Pons (tissue), 1 donor: ENCODE results near the gene AGAP2.

ENCODE experiments used
- DNase-seq: peaks from one replicate; pipeline ENCODE4 v3.0.0-alpha.2; 2016; ENCODE audit warnings: low spot score

AGAP2 gene

GRCh38 chr12:57753756-57754337, 15.3 kb upstream of the AGAP2 start:
- DNase-seq: no peak

- DNase-seq: no peak
These were observed 14.1 kb upstream of the AGAP2 start for GRCh38 chr12:57752668-57753000.

GRCh38 chr12:57751788-57752667, 13.5 kb upstream of the AGAP2 start, which contains the start of gene CDK4:
Gene CDK4, minus strand, starts transcription at chr12:57752310. Its CDS starts 593 bp downstream, at chr12:57751717.
- DNase-seq: peak; percentile 99

GRCh38 chr12:57751432-57751787, 12.9 kb upstream of the AGAP2 start:
- no peak for DNase-seq

GRCh38 chr12:57750561-57751431, 12.3 kb upstream of the AGAP2 start:
- DNase-seq: no peak

- DNase-seq: no peak
These were observed 10.5 kb upstream of the AGAP2 start for GRCh38 chr12:57749061-57749460.

GRCh38 chr12:57746025-57746424, 7.5 kb upstream of the AGAP2 start:
- no peak for DNase-seq

- DNase-seq: no peak
These were observed 6.9 kb upstream of the AGAP2 start for GRCh38 chr12:57745485-57745881.

- peak; percentile 99 for DNase-seq
These were observed 6.4 kb upstream of the AGAP2 start, which contains the start of gene TSPAN31 for GRCh38 chr12:57744777-57745484. Gene TSPAN31, plus strand, starts transcription at chr12:57745039. Its CDS starts 116 bp downstream, at chr12:57745155.

- no peak for DNase-seq
These were observed 5.7 kb upstream of the AGAP2 start for GRCh38 chr12:57744194-57744776.

GRCh38 chr12:57743769-57744168, 5.2 kb upstream of the AGAP2 start:
- DNase-seq: no peak

GRCh38 chr12:57741844-57742738, 3.5 kb upstream of the AGAP2 start:
- no peak for DNase-seq

- DNase-seq: no peak
These were observed 2.9 kb upstream of the AGAP2 start for GRCh38 chr12:57741413-57741789.

GRCh38 chr12:57740656-57741412, 2.3 kb upstream of the AGAP2 start:
- no peak for DNase-seq

GRCh38 chr12:57739914-57740538, 1.5 kb upstream of the AGAP2 start:
- DNase-seq: no peak

- DNase-seq: no peak
These were observed 845 bp upstream of the AGAP2 start for GRCh38 chr12:57739387-57739786.

GRCh38 chr12:57737467-57738460, 778 bp downstream of the AGAP2 start:
- DNase-seq: no peak
